ENCODE data around the gene UBA52.
"Not testable (repeated sequence)": the region's sequence is repeated elsewhere in the genome, so short reads cannot be mapped to it uniquely, and the experiment has no call there.

UBA52 gene

DNA sequence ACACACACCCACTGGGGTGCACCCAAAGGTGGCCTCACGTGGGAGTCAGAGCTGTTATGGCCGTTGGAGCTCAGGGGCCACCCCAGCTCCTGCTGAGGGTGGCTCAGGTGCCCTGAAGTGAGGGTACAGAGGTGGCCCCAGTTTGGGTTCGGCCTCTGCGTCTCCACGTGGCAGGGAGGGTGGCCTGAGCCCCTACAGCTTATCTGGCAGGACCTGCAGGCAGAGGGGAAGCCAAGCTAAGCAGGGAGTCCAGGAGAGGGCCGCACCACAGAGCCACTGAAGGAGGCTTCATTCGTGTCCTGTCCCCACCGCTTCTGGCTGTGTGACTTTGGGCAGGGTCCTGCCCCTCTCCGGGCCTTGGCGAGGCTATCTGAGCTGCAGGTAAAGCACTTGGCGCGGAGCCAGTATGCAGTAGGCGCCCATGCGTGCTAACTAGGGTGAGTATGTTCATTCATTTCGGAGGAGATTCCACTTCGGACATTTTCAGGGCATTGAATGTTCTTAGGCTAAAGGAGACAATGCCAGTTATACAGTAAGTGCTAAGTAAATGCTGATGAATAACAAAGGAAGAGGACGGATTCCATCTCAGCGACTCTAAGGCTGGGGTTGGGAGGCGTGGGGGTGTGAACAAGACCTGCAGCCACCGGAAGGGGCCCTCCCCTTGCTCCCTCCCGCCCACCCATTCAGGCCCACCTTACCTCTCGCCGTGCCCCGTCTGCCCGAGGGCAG, 21.9 kb downstream of the UBA52 start:
- DNase-seq (ENCODE audit: low read depth) = no peak

DNA sequence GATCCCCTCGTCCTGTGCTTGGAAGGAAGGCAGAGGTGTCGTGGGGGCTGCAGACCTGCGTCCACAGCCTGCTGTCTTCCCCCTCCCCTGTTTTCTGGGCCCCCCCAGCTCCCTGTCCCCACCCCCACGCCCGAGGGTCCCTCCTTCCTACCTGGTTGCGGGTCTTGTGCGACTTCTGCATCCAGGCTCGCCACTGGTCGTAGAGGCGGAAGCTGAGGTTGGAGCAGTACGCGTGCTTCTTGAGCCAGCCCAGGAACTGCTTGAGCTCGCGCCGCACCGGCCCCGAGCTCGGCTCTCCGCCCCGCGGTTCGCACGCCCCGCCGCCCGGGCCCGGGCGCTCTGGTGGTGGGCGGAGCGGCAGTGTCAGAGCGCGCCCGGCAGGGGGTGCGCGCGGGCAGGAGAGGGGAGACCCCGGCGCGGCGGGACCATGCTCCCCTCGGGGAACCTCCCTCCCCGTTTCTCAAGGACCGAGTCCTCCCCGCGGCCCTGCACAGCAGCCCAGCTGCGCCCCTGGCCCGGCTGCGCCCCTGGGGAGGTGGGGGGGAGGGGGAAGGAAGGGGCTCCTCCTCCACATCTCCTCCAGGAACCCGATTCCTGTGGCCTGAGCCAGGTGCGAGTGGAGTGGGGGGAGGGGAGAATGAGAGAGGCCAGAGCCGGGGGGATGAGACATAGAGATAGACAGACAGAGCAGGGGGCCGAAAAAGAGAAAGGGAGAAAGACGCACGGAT, 22.6 kb downstream of the UBA52 start:
- peak; percentile 47 for DNase-seq (ENCODE audit: low read depth)

DNA sequence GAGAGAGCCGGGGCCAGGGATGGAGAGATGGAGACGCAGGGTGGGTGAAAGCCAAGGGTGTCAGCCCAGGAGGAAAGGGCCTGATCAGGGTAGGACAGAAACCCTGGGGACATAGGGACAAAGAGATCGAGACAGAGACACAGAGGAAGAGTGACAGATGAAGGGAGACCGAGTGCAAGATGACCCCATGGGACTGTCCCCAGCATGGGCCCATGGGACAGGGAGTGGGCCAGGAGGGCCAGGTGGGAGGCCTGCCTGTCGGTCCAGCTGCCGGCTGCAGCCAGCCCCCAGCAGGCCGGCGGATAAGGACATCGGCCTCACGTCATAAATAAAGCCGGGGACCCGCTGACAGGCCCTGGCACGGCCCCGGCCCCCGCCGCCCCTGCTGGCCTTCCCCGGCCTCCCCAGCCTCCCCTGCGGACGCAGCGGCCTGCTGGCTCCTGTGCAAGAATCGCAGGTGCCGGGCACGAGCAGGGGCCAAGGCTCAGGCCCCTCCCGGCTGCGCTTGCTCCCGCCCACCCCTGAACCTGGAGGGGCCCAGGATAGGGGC, 23.2 kb downstream of the UBA52 start:
- no peak for DNase-seq (ENCODE audit: low read depth)

DNA sequence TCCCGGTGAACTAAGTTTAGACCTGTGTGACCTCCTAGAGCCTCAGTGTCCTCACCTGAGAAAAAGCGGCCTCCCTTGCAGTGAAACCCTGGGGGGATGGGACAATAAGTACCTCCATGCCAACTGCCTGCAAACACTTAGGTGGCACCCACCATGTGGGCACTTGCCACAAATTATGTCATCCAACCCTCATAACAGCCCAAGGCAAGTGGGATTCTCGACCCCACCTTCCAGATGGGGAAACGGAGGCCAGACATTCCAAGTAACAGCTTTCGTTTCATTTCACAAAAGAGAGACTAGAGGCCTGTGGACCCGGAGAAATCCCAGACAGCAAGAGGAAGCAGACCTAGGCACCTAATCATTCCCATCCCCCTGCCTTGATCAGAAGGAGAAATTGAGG, 23.8 kb downstream of the UBA52 start:
- no peak for DNase-seq (ENCODE audit: low read depth)

DNA sequence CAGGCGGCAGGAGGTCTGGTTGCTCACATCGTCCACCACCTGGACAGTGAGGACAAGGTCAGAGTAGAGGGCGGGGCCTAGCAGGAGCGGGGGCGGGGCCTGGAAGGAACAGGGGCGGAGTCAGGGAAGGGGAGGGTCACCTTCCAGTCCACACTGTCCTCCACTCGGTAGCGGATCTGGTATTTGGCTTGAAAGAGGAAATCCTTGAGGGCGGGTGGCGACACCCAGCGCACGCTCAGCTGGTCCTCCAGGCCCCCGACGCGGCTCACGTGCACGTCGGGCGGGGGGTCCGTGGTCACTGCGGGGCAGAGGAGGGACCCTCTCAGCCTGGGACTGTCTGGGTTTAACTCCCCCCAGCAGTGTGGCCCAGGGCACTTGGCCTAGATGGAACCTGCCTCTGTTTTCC, 25.1 kb downstream of the UBA52 start:
- no peak for DNase-seq (ENCODE audit: low read depth)

DNA sequence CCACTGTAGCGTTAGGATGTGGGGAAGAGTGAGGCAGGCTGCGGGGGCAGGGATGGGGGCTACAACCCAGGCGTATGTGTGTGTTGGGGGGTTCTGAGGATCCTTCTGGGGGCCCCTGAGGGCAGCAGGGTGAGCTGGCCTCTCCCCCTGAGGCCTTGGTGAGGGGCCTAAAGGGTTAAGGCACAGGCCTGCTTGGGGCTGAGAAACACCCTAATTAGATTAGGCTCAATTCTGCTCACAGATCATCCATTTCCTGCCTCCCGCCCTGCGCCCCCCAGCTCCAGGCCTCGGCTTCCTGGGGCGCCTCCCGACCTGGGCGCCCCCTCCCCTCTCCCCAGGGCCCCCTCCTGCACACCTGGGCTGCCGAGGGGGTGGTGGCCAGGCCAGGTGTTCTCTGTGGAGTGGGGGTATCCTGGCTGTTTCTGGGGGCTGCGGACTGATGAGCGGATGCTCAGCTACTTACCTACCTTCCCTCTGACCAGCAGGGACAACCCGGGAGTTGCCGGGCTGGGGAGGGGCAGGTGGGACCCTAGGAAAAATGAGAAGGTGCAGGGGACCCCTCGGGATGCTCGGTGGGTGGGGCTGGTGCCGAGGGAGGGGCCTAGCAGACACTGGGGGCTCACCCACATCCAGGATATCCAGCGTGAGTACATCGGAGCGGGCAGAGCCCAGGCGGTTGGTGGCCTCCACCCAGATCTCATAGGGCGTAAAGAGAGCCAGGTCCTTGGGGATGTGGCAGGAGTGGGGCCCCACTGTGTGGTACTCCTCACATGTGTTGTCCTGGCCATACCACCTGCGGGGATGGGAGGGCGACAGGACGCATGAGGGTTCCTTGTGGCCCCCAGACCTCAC, 26.4 kb downstream of the UBA52 start:
- no peak for DNase-seq (ENCODE audit: low read depth)

DNA sequence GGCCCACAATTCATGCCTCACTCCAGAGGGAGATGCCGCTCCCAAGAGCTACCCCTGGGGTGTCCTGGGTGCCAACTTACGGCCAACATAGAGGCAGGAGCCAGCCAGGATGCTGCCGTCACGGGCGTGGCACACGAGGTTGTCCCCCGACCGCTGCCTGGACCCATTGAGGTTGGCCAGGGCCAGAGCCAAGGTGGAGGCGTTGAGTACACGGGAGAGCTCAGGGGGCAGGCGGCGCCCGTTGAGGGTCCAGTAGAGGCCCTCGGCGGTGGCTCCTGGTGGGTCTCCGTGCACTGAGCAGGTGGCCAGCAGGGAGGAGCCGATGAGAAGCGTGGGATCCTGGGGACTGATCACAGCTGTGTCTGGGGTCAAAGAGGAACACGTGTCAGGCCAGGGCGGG, 27.8 kb downstream of the UBA52 start:
- DNase-seq (ENCODE audit: low read depth) = no peak

DNA sequence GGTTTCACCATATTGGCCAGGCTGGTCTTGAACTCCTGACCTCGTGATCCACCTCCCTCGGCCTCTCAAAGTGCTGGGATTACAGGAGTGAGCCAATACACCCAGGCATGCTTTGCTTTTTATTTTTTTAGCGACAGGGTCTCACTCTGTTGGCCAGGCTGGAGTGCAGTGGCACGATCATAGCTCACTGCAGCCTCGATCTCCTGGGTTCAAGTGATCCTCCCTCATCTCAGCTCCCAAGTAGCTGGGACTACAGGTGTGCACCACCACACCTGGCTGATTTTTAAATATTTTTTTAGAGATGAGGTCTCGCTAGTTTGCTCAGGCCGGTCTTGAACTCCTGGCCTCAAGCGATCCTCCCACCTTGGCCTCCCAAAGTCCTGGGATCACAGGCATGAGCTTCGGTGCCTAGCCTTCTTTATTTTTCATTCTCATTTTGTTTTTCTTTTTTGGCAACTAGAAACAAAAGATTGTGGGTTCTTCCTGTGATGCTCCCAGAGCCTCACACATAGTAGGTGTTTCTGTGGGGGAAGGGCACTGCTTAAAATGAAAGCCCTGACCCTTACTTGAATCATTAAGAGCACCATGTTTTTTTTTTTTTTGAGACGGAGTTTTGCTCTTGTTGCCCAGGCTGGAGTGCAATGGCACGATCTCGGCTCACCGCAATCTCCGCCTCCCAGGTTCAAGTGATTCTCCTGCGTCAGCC, 29.2 kb downstream of the UBA52 start:
- DNase-seq (ENCODE audit: low read depth) = not testable (repeated sequence)

DNA sequence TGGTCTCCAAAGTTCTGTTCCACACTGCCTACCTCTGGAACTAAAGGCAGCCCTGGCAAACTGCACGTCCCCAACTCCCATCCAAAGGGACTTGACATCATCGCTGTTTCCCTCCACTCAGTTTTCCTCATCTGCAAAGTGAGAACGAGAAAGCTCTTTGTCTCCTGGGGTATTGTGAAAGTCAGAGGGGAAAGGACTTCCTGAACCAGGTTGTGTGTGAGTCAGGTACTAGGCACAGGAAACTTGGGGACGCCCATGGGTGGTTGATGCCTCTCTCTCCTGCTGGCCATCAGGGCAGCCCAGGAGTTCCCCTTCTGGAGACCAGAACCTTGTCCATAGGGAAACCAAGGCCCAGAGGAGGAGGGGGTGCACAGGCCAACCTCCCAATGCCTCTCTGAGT, 30.2 kb downstream of the UBA52 start:
- DNase-seq (ENCODE audit: low read depth) = no peak

DNA sequence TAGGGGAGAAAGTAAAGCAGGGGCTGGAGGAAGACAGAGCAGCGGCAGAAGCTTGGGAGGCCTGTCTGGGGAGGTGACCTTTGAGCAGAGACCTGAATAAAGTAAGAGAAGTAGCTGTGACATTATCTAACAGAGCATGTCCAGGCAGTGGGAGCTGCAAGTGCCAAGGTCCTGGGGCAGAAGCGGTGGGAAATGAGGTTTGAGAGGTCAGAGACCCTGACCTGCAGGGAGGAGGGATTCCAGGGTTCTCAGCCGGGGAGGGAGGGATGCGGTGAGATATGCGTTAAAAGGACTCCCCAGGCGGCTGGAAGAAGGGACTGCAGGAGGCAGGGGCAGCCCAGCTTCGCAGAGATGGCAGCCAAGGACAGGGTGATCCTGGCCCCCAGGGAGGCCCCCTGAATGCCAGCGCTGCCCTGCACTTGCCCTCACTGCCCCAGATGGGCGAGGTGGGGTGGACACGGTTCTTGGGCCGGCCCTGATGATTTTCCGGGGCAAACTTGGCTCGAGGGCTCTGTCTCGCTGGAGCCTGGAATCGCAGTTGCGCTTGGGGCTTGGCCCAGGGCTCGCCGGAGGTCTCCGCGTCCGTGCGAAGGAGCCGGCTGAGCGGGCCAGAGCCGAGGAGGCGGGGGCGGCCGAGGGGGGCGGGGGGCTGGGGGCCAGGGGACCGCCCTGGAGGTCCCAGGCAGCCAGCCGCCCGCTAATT, 31.7 kb downstream of the UBA52 start:
- DNase-seq (ENCODE audit: low read depth) = no peak

DNA sequence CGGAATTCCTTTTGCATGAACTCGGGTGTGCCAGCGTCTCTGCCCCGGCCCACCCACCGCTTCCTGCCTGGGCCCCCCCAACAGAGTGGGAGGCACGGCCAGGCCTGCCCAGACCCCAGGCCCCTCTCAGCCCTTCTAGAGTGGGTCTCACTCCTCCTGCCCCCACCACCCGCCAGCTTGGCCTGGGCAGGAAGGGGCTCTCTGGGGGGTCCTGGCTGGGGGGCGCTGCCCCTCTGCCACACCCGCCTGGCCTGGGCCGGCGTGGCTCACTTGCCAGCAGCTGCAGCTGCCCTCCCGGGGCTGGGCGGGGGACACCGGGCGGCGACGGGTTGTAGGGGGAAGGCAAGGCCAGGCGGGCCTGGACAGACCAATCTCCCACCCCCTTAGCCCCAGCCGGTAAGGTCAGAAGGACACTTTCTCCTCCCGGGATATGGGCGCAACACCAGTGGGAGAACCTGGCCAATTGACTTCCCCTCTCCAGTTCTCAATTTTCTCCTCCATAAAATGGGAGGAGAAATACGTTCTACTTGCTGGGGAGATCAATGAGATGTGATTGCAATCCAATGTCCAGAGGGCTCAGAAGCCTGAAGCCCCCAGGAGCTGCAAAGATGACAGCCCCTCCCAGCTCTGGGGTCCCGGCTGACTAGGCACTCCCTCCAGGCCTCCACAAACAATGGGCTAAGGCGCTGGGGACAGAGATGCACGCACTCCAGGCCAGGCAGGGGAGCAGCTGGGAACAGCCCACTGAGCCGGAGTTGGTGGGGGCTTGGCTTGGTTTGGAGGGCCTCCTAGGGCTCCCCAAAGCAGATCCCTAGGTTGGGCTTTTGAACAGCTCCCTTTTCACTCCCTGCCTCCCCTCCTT, 32.5 kb downstream of the UBA52 start:
- no peak for DNase-seq (ENCODE audit: low read depth)

DNA sequence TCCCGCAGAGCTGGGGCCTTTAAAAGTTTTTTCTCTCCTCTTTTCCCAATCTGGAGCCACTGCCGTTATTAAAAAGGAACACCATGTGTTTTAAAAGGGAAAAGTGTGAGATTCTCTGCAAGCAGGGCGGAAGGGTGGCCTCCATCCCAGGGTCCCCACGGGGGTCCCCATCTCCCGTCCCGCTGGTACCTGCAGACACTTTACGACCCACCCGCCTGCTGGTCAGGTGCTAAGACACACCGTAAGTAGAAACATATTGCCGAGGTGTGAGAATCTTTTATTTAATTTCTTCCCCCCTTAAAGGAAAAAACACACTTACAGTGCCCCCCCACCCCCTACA, 33.1 kb downstream of the UBA52 start:
- DNase-seq (ENCODE audit: low read depth) = no peak

DNA sequence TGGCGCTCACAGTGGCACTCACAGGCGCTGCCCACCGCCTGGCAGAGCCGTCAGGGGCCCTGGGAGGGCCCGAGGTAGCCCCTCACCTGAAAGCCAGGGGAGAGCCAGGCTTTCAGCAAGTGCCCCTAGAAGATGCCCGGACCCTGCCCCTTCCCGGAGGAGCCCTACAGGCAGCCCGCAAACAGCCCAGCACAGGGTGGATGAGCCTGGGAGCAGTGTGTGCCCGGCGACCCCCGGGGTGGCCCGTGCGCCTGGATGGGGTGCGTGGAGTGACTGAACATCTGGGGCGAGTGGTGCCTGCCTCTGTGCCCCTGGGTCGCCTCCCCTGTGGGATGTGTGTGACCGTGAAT, 33.5 kb downstream of the UBA52 start:
- no peak for DNase-seq (ENCODE audit: low read depth)

DNA sequence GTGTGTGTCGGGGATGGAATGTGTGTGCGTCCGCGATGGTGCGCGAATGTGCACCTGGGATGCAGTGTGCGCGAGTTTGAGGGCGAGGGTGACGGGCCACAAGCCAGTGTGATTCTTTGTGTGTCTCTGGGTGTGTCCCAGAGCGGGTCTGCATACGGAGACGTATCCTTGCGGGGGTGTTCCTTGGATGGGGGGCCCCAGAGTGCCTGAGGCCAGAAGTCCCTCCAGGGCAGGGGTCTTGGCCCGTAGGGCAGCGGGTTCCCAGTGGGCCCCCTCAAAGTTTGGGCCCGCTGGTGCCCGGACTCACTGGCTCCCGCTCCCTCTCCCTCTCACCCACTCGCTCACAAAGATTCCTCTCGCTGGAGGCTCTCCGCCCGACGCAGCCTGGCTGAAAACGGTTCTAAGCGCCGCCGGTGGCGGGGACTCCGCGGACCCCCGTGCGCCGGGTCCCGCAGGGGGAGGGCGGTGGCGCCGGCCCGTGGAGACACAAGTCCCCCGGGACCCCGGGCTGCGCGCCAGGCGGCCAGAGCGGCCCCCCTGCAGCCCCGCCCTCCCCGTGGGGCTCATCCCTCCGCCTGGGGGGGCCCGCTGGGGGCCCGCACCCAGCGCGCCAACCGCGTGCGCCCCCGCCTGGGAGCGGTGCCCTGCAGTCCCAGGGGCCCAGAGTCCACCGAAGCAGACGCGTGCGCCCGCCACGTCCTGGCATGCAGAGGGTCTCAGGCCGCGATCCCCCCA, 34.1 kb downstream of the UBA52 start:
- no peak for DNase-seq (ENCODE audit: low read depth)

DNA sequence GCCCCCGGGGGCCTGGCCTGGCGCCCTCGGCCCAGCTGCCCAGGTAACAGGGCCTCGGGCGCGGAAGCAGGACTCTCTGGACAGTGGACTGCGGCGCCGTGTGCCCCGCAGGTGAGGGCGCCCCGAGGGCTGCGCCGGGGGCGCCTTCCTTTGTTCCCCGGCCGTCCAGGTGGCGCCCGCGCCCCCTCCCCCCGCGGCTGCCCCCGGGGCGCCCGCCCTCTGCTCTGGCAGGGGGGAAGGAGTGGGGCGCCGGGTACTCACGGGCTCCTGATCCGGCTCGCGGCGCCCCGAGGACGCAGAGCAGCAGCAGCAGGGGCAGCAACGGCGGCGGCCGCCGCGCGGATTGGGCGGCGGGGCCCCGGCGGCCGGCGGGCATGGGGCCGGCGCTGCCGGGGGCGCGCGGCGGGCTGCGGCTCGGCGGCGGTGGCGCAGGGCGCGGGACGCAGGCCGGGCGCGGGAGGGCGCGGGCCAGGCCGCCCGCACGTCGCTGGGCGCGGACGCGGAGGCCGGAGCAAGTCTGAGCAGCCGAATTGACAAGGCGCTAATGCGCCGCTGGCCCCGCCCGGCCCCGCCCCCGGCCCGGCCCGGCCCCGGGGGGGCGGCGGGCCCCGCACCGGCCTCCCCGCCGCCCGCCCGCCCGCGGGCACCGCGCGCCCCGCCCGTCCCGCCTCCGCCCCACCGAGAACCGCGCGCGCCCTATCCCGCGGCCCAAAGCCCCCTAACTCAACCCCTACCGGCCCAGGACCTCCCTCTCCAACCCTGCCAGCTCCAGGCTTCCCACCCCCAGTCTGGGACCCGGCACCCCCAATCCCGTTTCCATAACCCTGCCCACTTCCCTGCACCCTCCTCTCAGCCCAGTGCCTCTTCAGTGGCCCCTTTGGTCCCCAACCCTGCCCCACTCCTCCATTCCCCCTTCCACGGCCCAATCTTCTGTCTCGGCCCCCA, 34.9 kb downstream of the UBA52 start, which contains the start of gene CRLF1:
CRLF1 (minus strand) TSS at position 519 of the 945 bp plus-strand sequence; CDS start at position 376, 143 bp downstream.
- DNase-seq (ENCODE audit: low read depth) = no peak

DNA sequence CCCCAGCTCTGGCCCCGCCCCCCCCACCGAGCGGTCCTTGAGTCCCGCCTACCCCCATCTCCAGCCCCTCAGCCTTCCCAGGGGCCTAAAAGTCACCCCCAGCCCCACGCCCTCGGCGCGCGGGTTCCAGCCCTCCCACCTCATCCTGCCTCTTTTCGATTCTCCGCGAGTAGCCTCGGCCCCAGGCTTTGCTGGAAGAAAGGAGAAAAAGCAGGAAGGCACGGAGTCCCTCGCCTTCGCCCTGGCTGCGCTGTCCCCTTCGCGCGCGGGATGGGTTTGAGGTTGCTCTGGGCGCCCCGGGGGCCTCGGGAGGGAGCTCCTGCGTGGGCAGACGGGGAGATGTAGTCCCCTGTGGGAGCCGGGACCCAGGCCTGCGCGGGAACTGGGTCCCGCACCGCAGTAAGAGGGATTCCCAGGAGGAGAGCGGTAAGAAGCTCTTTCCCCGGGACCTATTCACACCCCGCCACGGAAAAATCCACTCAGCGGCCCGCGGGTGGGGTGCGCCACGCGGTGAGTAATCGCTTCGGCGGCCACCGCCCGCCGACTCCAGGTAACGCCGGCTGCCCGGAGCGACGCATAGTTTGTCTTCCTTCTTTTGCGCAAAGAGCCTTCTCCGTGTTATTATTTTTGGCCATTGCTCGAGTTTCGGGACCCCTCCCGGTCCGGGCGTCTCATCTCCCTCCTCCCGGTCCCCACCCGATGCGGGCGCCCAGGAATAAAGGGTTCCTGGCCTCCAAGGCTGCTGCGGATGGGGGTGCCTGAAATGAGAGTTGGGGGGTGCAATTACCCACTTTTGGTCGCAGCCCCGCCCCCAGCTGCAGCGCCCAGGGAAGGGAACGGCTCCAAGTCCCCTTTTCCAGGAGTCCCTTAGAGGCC, 35.8 kb downstream of the UBA52 start:
- DNase-seq (ENCODE audit: low read depth) = no peak

DNA sequence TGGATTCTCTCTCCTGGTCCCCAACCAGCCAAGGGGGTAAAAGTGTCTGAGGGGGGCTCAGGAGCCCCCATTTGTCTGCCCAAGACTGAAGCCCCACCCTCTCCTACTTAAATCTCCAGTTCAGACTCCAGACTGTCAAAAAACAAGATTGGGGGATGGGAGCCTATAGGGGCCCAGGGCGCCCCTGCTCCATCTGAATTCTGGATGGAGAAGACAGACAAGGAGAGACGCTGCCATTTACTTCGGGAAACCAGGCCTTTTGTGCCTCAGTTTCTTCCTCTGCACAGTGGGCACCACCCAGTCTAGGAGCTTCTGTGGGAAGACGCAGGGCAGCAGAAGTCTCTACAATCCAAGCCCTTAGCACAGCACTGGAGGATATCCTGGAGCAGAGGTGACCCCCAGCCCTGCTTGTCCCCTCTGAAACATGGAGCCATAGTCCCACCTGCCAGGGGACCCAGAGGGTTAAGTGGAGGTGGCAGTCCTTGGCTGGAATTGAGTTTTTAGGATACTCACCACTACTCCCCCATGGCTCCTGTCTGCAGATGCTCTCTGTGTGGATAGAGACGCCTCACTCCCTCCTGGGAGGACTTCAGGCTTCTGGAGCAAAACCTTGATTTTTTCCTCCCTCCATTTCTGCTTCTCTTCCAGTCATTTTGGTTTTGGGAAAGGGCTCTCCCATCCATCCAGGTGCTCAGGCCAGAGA, 36.6 kb downstream of the UBA52 start:
- no peak for DNase-seq (ENCODE audit: low read depth)

All from stimulated activated CD8-positive, alpha-beta memory T cell treated with anti-CD3 and anti-CD28 coated beads, Interleukin-7, amount 100 ng/mL, for 24 hours (primary cell).